ENCODE measurements around the gene BAIAP2L2.
"Not testable (repeated sequence)": the region's sequence is repeated elsewhere in the genome, so short reads cannot be mapped to it uniquely, and the experiment has no call there.

BAIAP2L2 gene

GRCh38 chr22:38038890-38039812 lies 71.3 kb downstream of the BAIAP2L2 start:
- DNase-seq (ENCODE audit: low spot score) = no peak

- DNase-seq (ENCODE audit: low spot score) = no peak
Observed at GRCh38 chr22:38038426-38038825, 72.1 kb downstream of the BAIAP2L2 start.

GRCh38 chr22:38037367-38038150 lies 72.9 kb downstream of the BAIAP2L2 start:
- DNase-seq (ENCODE audit: low spot score) = not testable (repeated sequence)

- DNase-seq (ENCODE audit: low spot score) = no peak
Observed at GRCh38 chr22:38036392-38037062, 74.0 kb downstream of the BAIAP2L2 start.

GRCh38 chr22:38035530-38035885 lies 75.0 kb downstream of the BAIAP2L2 start:
- DNase-seq (ENCODE audit: low spot score) = no peak

Measured in left forelimb (tissue), 1 donor.